Occipital lobe (tissue), 2 donors: Measurements from ENCODE around the gene RASSF3. TPM values are rescaled to one million over a fixed set of nuclear protein-coding genes. Genes with fewer than 3 reads are reported as not detected.
"Not testable (repeated sequence)": the region's sequence is repeated elsewhere in the genome, so short reads cannot be mapped to it uniquely, and the experiment has no call there.

Experiments
- DNase-seq: peaks from one replicate; lab custom pipeline; 2025; lab: John Stamatoyannopoulos, UW
- total RNA-seq: library from RNA; depleted of rRNA; stranded (reverse); fragments of >200 nt; gene quantifications from one replicate; pipeline ENCODE4 v1.2.3, GENCODE V29; 2014

RASSF3 gene
- total RNA-seq, 1 donor from 2014 or later, result 6.1 TPM

- no peak for DNase-seq
These were observed 14.2 kb upstream of the RASSF3 start for GRCh38 chr12:64595863-64596793.

- no peak for DNase-seq
These were observed 11.5 kb upstream of the RASSF3 start for GRCh38 chr12:64598831-64599230.

GRCh38 chr12:64600164-64600561, 10.1 kb upstream of the RASSF3 start:
- DNase-seq, result no peak

GRCh38 chr12:64603183-64603841, 7.0 kb upstream of the RASSF3 start:
- DNase-seq, result no peak

- no peak for DNase-seq
These were observed 1.3 kb upstream of the RASSF3 start for GRCh38 chr12:64608901-64609535.

- no peak for DNase-seq
These were observed 688 bp upstream of the RASSF3 start for GRCh38 chr12:64609536-64610078.

GRCh38 chr12:64610660-64611340, 505 bp downstream of the RASSF3 start:
- DNase-seq, result no peak

GRCh38 chr12:64611341-64612284, 1.3 kb downstream of the RASSF3 start:
- DNase-seq, result no peak

GRCh38 chr12:64612843-64613242, 2.5 kb downstream of the RASSF3 start:
- DNase-seq, result no peak

GRCh38 chr12:64613775-64614398, 3.6 kb downstream of the RASSF3 start:
- not testable (repeated sequence) for DNase-seq

- DNase-seq, result no peak
These were observed 5.9 kb downstream of the RASSF3 start for GRCh38 chr12:64616201-64616600.

GRCh38 chr12:64618953-64619590, 8.8 kb downstream of the RASSF3 start:
- no peak for DNase-seq

- no peak for DNase-seq
These were observed 11.1 kb downstream of the RASSF3 start for GRCh38 chr12:64621257-64621942.

GRCh38 chr12:64624035-64624434, 13.7 kb downstream of the RASSF3 start:
- no peak for DNase-seq

- DNase-seq, result no peak
These were observed 15.2 kb downstream of the RASSF3 start for GRCh38 chr12:64625243-64626077.

- DNase-seq, result not testable (repeated sequence)
These were observed 16.3 kb downstream of the RASSF3 start for GRCh38 chr12:64626588-64626987.

- no peak for DNase-seq
These were observed 17.5 kb downstream of the RASSF3 start for GRCh38 chr12:64627771-64628170.

GRCh38 chr12:64631197-64631596, 20.9 kb downstream of the RASSF3 start:
- DNase-seq, result no peak
